AG09319 (cell line): ENCODE data around the gene PLEKHD1.

Experiments used
- DNase-seq: peaks from one replicate; pipeline ENCODE4 v3.0.0-alpha.2; 2010; ENCODE audit warnings: low read depth; ENCODE audit errors: extremely low read depth
- CTCF ChIP-seq: IDR thresholded peaks from 2 replicates; pipeline ENCODE4 v1.5.1; 2011; ENCODE audit warnings: low read depth, mild to moderate bottlenecking, inconsistent platforms, low read length, moderate library complexity

The PLEKHD1 gene

GRCh38 chr14:69567563-69567962, 83.0 kb downstream of the PLEKHD1 start:
- DNase-seq = no peak
- TF ChIP-seq CTCF = no peak

- TF ChIP-seq CTCF = no peak
- DNase-seq = no peak
Measured at GRCh38 chr14:69569859-69570258, 85.3 kb downstream of the PLEKHD1 start.

- TF ChIP-seq CTCF = no peak
- DNase-seq = no peak
Measured at GRCh38 chr14:69570836-69571330, 86.4 kb downstream of the PLEKHD1 start.

GRCh38 chr14:69571449-69572029, 87.0 kb downstream of the PLEKHD1 start:
- DNase-seq = no peak
- TF ChIP-seq CTCF = no peak

GRCh38 chr14:69572030-69572840, 87.7 kb downstream of the PLEKHD1 start:
- no peak for TF ChIP-seq CTCF
- no peak for DNase-seq

- no peak for TF ChIP-seq CTCF
- no peak for DNase-seq
Measured at GRCh38 chr14:69572841-69573135, 88.3 kb downstream of the PLEKHD1 start.

GRCh38 chr14:69573205-69573830, 88.8 kb downstream of the PLEKHD1 start:
- DNase-seq = no peak
- no peak for TF ChIP-seq CTCF
